ENCODE data around the gene PEA15. TPM values are rescaled to one million over a fixed set of nuclear protein-coding genes. Genes with fewer than 3 reads are reported as not detected.

Gene PEA15
- total RNA-seq, 1 experiment from 2014 or later: 183 TPM

DNA sequence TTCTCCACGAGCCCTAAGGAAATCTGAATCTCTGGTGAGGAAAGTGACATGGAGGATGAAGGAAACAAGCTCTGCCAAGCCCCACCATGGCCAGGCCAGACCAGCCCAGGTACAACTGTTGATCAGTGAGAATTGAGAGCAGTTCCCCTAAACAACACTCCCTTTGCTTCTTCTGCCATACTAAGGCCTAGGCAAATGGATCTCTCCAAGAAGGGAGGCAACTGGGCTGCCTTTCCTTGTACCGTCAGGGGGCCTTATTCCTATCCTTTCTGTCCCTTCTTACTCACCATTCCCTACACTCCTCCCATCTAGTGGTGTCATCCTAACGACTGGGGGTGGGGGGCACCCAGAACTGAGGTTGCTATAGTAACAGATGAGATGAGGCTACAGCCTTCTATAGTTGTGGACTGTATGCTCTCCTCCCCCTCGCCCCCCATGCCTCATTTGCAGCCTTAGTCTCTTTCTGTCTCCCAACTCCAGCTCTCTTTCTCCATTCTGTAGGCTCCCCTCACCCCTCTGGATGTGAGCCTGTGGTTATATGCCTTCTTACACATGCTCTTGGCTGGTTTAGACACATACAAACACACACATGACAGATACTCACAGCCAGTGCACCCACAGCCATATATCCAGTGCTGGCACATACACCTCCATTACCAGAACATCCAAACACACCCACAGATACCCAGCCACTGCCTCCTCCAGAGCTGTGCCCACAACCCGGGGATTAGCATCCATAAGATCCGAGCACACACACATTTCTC lies 3.6 kb downstream of the PEA15 start:
- DNase-seq (ENCODE audit: unreplicated experiment): no peak
- Mint-ChIP-seq H3K27me3 (ENCODE audit: insufficient read depth, unreplicated experiment) (no peaks in the 10 kb centered on the region), H3K27ac (ENCODE audit: low read depth, unreplicated experiment) (peak overlapping the region; percentile 20), H3K36me3 (ENCODE audit: insufficient read depth, unreplicated experiment) (peaks cover 35% of the 10 kb centered on the region), H3K4me1 (ENCODE audit: insufficient read depth, unreplicated experiment) (peaks cover 25% of the 10 kb centered on the region), H3K9me3 (ENCODE audit: unreplicated experiment) (no peaks in the 10 kb centered on the region), H3K4me3 (ENCODE audit: unreplicated experiment) (no peak overlapping the region)
- TF ChIP-seq, protein P1, sequence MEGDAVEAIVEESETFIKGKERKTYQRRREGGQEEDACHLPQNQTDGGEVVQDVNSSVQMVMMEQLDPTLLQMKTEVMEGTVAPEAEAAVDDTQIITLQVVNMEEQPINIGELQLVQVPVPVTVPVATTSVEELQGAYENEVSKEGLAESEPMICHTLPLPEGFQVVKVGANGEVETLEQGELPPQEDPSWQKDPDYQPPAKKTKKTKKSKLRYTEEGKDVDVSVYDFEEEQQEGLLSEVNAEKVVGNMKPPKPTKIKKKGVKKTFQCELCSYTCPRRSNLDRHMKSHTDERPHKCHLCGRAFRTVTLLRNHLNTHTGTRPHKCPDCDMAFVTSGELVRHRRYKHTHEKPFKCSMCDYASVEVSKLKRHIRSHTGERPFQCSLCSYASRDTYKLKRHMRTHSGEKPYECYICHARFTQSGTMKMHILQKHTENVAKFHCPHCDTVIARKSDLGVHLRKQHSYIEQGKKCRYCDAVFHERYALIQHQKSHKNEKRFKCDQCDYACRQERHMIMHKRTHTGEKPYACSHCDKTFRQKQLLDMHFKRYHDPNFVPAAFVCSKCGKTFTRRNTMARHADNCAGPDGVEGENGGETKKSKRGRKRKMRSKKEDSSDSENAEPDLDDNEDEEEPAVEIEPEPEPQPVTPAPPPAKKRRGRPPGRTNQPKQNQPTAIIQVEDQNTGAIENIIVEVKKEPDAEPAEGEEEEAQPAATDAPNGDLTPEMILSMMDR (IDR thresholded peaks at IDR 0.05; ENCODE audit: unreplicated experiment): no peak
- BruUV-seq (replicated peaks): no TSS peak
- ChIA-PET CTCF (interaction anchor here (0.6 to 11.6 kb wide), 11 partner anchors 10 to 107 kb away, joined by 3 to 99 read pairs (median 5); no protein-coding TSS in a partner anchor), POLR2A (interaction anchor here (0.9 to 4.7 kb wide), 6 partner anchors 9 to 111 kb away, joined by 3 to 23 read pairs (median 4); partner anchors contain the start of gene IGSF8)
- intact Hi-C loops (cut with micrococcal nuclease): loop anchor here (5.0 kb wide), 1 partner anchor 44 kb away; no protein-coding TSS in a partner anchor

DNA sequence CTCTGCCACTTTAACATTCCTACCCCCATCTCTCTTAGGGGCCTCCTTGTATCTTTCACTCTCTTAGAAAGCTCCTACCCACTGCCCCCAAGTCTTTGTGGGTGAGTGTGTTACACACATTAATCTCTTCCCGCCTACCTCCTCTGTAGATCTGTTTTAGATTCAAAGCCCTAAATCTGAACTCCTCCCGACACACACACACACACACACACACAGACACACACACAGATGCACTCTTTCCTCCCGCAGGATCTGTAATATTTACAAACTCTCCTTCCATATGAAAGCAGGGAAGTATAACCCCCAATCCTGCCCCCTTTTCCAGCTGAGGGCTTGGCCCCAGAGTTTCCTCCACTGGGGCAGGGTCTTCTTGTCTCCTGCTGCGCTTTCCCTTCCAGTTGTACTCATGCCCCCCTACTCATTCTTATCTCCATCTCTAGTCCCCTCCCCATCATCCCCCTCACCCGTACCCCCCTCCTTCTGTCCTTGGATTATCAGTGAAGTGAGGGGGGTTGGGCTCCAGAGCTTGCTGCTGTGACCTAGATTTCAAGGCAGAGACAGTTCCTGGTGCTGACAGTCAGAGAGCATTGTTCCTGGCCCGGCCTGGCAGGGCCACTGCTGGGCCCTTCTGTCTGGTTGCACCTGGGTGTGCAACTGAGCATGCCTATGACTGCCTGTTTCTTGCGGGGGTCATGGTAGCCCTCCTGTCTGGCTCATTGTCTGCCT lies 4.3 kb downstream of the PEA15 start:
- no peak for DNase-seq (ENCODE audit: unreplicated experiment)
- intact Hi-C loops (cut with micrococcal nuclease): loop anchor here (5.0 kb wide), 1 partner anchor 43 kb away; no protein-coding TSS in a partner anchor
- H3K4me1 Mint-ChIP-seq (ENCODE audit: insufficient read depth, unreplicated experiment): peaks cover 25% of the 10 kb centered on the region
- ChIA-PET POLR2A (interaction anchor here (1.3 to 4.7 kb wide), 2 partner anchors 52 to 112 kb away, joined by 5 to 23 read pairs; partner anchors contain the start of gene IGSF8), CTCF (interaction anchor here (0.6 to 11.6 kb wide), 9 partner anchors 8 to 108 kb away, joined by 3 to 99 read pairs (median 8); no protein-coding TSS in a partner anchor)
- no peaks in the 10 kb centered on the region for H3K27me3 Mint-ChIP-seq (ENCODE audit: insufficient read depth, unreplicated experiment)
- BruUV-seq (replicated peaks): no TSS peak
- TF ChIP-seq, protein P1 (IDR thresholded peaks at IDR 0.05; ENCODE audit: unreplicated experiment): no peak
- H3K9me3 Mint-ChIP-seq (ENCODE audit: unreplicated experiment): no peaks in the 10 kb centered on the region
- H3K4me3 Mint-ChIP-seq (ENCODE audit: unreplicated experiment): no peak overlapping the region
- H3K27ac Mint-ChIP-seq (ENCODE audit: low read depth, unreplicated experiment): peak overlapping the region; percentile 20
- peaks cover 41% of the 10 kb centered on the region for H3K36me3 Mint-ChIP-seq (ENCODE audit: insufficient read depth, unreplicated experiment)

DNA sequence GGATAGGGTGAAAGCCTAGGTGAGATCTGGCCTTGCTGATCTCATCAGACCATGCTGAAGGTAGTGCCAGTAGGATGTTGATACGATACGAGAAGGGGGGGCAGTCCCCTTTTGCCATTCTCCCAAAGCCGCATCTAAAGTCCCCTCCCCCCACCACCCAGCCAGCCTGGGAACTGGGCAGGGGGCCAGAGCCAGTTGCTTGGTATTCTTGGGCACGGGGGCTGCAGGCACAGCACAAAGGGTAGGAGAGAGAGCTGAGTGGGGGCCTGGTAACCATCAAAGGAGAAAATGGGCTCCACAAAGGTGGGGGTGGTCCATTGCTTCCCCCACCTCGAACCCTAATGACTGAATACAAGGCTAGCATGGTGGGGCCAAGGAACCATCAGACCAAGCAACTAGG lies 5.4 kb downstream of the PEA15 start:
- Mint-ChIP-seq H3K27ac (ENCODE audit: low read depth, unreplicated experiment) (no peak overlapping the region), H3K36me3 (ENCODE audit: insufficient read depth, unreplicated experiment) (peaks cover 49% of the 10 kb centered on the region), H3K27me3 (ENCODE audit: insufficient read depth, unreplicated experiment) (no peaks in the 10 kb centered on the region), H3K9me3 (ENCODE audit: unreplicated experiment) (no peaks in the 10 kb centered on the region), H3K4me1 (ENCODE audit: insufficient read depth, unreplicated experiment) (peaks cover 25% of the 10 kb centered on the region), H3K4me3 (ENCODE audit: unreplicated experiment) (no peak overlapping the region)
- ChIA-PET CTCF (interaction anchor here (0.6 to 11.6 kb wide), 11 partner anchors 9 to 163 kb away, joined by 3 to 99 read pairs (median 4); no protein-coding TSS in a partner anchor), POLR2A (interaction anchor here (0.6 to 1.7 kb wide), 3 partner anchors 9 to 104 kb away, joined by 4 to 6 read pairs (median 6); partner anchors contain the start of gene DCAF8)
- intact Hi-C loops (cut with micrococcal nuclease): no loop called here
- TF ChIP-seq, protein P1 (IDR thresholded peaks at IDR 0.05; ENCODE audit: unreplicated experiment): no peak
- no TSS peak for BruUV-seq (replicated peaks)
- DNase-seq (ENCODE audit: unreplicated experiment): no peak

Measured in MCF 10A (cell line).